ENCODE data around the gene MSANTD1.

Gene MSANTD1

DNA sequence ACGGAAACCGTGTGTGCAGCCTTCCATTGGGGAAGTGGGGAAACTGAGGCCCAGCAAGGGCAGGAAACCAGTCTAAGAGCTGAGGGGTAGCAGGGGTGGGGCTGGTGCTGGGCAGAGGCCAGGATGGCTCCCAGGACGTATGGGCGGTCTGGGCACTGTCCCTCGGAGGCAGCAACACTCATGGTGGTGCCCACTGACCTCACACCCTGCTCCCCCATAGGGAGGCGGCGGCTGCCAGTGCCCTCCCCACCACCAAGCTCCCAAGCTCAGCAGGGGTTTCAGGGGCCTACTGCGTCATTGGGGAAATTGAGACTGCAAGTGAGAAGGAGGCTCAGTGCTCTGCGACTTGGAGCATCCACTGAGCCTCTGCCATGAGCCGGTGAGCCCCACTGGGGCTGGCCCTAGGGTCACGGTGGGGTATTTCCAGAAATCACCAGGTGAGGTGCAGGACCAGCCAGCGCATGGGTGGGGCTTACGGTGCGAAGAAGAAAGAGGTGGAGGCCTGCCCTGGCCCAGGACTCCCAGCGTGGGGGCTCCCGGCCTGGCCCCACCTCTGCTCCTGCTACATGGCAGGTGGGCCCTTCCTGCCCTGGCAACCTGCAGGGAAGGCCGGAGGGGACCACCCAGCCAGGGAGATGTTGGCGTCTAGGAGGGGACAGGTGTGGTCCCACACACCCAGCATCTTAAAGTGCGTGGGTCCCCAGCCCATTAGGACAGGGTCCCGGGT, 915 bp downstream of the MSANTD1 start:
- no peak for FAIRE-seq

GRCh38 chr4:3250438-3250955, 1.5 kb downstream of the MSANTD1 start:
- no peak for FAIRE-seq

- FAIRE-seq: no peak
These were observed 2.2 kb downstream of the MSANTD1 start for GRCh38 chr4:3250956-3251690.

DNA sequence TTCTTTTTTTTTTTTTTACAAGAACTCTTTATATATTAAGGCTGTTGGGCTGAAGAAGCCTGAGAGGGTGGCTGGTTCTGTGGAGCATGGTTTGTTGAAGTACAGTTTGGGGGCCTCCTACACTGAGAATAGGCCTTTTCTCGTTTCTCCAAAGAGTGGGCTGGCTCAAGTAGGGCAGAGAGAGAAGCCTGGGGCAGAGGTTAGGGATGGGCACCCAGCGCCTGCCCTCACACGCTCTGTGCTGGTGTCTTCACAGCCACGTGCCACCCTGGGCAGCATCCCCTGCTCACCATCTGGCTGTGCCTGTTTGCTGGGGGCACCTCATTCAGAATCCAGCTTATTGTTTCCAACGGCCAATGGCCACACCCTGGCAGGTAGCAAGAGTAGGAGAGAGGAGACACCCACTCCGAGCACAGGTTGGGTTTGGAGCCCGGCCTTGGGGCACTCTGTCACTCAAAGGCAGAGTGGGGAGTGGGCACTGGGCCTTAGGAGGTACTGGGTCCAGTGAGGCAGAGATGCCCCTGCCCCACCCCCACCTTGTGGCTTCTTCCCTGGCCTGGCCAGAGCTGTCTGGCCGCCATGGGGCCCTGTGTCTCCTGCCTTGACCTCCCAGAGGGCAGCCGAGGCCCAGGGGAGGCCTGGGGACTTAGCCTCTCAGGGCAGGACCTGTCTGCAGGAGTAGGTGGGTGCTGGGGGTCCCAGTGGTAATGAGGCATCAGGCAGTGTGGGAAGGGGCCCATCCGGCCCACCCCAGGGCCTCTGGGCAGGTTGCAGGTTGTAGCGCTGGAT, 2.9 kb downstream of the MSANTD1 start:
- FAIRE-seq: no peak

DNA sequence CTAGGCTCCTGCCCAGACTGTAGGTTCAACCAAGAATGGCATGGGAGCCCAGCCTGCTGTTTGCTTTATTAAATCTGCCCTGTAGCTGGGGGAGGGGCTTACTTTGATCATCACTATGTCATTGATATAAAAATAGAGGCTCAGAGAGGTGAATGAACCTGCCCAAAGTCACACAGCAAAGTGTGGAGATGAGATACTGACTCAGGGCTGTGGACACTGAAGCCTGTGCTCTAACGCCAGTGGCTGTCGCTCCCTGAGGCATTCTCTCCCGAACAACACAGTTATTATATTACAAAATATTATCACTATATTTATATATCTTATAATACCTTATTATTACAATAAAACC, 3.5 kb downstream of the MSANTD1 start:
- FAIRE-seq: no peak

DNA sequence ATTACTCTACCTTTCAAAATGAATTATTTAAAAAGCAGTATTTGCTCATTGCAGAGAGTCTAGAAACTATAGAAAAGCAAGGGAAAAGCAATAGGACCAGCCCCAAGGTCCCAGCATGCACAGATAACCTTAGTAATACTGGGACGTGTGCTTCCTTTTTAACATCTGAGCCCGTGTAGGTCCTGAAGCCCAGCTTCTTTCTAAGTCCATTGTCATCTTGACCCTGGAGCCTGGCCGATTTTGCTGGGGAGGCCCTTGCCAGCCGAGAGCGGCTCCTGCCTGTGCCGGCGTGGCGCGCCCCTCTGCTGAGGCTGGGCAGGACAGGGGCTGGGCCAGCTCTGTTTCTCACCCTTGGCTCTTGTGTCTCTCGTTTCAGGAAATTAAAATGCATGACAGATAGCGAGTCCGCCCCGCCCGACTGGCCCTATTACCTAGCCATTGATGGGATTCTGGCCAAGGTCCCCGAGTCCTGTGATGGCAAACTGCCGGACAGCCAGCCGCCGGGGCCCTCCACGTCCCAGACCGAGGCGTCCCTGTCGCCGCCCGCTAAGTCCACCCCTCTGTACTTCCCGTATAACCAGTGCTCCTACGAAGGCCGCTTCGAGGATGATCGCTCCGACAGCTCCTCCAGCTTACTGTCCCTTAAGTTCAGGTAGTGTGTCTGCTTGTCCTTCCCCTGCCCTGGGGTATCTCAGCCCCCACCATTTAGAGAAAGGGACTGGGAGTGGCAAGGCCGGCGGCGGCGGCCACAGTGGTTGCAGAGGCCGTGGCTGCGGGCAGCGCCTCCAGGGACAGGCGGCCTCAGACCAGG, 4.1 kb downstream of the MSANTD1 start:
- FAIRE-seq: no peak

- FAIRE-seq: no peak
These were observed 4.8 kb downstream of the MSANTD1 start for GRCh38 chr4:3253808-3254207.

DNA sequence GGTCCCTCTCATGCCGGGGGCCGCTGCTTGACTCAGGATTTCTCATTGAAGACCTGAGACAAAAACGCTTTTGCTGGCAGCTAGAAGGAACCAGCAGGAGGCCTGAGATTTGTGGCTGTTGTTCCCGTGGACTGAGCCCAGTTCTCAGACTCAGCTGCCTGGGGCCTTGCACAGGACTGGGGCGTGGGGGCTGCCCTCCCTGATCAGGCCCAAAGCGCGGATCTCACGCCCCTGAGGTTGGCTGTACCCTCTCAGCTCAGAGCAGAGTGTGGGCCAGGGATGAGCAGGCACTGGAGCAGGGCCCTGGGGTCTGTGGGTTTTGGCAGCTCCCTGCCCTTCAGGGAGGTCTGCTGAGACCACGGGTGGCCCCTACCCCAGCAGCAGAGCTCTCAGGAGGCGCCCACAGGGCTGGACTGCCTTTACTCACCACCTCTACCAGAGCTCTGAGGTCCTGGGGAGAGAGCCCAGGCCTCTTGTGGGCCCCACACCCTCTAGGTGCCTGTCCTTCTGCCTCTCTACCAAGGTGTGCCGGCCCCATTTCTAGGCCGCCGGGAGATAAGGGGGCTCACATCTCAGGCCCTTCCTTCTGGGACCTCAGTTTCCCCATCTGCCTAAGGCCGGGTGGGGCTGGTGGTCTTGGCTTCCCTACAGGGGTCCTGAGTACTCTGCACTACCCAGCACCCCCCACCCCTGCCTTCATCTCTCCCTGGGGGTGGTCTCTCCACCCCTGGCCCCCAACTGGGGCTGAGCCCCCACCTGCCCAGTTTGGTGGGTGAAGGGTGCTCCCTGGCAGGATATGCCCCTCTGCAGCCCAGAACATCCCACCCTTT, 5.6 kb downstream of the MSANTD1 start:
- FAIRE-seq: no peak

GRCh38 chr4:3255611-3256186, 6.7 kb downstream of the MSANTD1 start:
- FAIRE-seq: no peak

DNA sequence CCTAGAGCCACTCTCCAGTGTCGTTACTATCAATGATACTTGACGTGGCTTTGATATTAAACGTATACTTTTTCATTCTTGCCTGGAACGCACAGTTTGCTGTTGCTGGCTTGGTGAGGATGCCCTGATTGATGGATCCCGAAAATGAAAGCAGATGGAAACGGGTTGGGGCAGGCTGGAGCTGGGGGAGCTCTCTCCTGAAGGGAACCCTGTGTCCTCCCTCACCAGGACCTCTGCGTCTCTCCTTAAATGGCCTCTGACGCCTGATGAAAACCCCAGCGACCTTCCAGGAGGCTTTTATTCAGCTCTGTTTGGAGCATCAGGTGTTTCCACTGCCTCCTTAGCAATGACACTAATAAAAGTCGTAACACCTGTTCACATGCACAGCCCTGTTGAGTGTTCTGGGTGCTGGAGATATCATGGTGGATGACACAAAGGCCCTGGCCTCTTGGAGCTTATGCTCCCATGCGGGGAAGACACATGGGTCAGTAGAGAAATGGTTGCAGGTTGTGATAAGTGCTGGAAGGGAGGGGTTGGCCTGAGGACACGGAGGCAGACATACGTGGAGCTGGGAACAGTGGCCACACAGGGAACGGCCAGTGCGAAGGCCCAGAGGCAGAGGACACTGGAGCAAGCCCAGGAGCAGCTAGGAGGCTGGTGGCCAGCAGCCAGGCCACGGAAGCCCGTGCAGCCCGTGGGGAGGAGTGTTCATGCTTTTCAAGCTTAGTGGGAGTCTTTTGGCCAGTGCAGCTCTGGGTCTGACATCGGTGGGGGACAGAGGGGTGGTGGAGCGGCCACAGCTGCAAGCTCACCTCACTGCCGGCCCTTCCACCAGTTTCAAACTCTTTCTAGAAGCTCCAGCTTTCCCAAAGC, 7.5 kb downstream of the MSANTD1 start:
- FAIRE-seq: no peak

- no peak for FAIRE-seq
These were observed 8.2 kb downstream of the MSANTD1 start for GRCh38 chr4:3257103-3257555.

- FAIRE-seq: no peak
These were observed 8.9 kb downstream of the MSANTD1 start for GRCh38 chr4:3257556-3258482.

GRCh38 chr4:3261411-3262207, 12.7 kb downstream of the MSANTD1 start:
- no peak for FAIRE-seq

- no peak for FAIRE-seq
These were observed 13.5 kb downstream of the MSANTD1 start for GRCh38 chr4:3262208-3263052.

DNA sequence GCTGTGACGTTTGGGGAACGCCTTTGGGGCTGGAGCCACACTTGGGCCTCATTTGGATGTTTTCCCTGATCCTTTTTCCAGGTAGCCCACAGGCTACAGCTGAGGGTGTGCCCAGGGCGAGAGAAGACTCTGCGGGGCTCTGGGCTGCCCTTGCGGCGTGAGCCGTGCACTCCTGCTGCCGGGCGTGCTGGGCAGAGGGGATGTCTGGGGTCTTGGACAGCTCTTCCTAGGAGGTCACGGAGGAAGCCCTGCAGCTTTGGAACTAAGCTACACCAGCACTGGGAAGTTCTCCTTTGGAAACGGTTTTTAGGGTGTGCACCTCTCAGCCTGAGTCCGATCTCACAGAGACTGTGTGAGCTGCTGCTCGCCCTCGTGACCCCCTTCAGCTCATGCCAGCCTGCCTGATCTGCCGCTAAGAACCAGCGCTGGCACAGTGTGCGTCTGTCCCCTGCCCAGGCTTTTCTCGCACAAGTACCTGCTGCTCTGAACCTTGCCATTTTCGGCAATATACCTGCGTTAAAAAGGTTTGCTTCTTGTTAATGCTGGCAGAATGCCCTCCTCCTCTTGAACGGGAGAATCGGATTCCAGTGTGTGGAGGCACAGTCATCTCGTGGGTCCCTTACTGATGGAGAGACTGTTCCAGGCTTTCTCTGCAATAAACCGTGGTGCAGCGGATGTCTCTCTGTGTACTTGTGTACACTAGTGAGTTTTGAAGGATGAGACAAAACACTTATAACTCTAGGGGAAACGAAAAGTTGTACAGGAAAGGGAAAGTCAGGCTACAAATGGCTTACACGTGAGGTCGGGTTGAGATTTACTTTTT, 14.3 kb downstream of the MSANTD1 start:
- FAIRE-seq: no peak

GRCh38 chr4:3263876-3264193, 14.9 kb downstream of the MSANTD1 start:
- FAIRE-seq: no peak

Measured in colon (tissue), 2 donors.